HG02885 (cell line): ENCODE results near the gene SHE.

Experiments used
- ATAC-seq: cut with Tn5 transposase; IDR thresholded peaks from one replicate; pipeline ENCODE4 v1.9.1; 2021; ENCODE audit warnings: mild to moderate bottlenecking; ENCODE audit not compliant: unreplicated experiment, poor library complexity

The SHE gene

GRCh38 chr1:154481053-154481452 is 21.2 kb downstream of the SHE start:
- no peak for ATAC-seq

GRCh38 chr1:154479764-154480421 is 22.3 kb downstream of the SHE start:
- no peak for ATAC-seq

DNA sequence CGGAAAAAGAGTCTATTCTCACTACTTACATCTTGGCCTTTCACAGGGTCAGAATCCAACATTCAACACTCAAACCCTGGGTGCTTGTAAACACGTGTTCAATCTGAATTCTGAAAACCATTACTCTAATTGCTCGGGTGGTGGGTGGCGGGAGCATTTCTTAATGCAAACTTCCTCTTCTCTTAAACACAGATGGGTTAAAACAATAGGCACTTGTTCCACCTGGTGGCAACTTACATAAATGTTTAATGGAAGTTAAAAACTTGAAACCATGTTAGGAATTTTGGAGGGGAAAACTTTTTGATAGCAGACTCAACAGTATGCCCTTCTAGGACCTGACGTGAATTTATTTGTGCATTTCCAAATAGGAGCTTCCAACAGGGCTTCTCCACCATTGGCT is 23.6 kb downstream of the SHE start:
- ATAC-seq, result no peak

GRCh38 chr1:154478013-154478412 is 24.2 kb downstream of the SHE start:
- ATAC-seq, result no peak

DNA sequence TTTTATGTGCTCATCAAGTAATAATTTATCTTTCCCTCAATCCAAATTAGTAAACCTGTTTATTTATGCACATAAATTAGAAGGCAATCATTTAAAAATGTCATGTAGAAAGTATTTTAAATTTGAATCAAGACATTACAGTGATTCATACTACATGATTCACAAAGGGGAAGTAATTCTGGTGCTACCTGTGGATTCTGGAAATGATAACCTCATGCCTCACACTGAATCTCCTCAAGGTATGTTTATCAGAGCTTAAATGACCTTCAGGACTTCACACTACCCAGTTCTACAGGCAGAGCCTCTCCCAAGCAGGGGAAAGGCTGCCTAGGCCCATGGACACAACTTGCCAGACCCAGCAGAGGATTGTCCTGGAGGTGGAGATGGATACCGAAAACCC is 25.4 kb downstream of the SHE start:
- no peak for ATAC-seq

DNA sequence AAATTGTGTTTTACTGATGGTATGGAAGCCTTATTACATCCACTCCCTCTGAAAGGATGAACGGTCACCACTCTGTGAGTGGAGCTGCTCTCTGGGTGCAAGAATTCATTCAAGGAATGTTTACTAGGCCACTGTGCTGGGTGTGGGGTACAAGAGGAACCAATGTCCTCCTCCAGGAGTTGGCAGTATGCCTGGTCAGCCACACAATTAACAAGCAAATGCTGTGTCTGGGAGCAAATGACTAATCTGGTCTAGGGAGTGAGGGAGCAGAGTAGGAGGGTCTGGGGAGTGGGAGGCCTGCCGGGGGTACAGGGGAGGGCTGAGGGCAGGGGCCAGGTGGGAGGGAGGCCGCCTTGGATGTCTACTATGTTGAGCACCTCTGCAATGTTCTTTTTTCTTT is 27.4 kb downstream of the SHE start:
- no peak for ATAC-seq

- no peak for ATAC-seq
Measured at GRCh38 chr1:154471304-154471703, 30.9 kb downstream of the SHE start.

GRCh38 chr1:154469844-154470560 is 32.2 kb downstream of the SHE start:
- ATAC-seq, result no peak

GRCh38 chr1:154468535-154469250 is 33.5 kb downstream of the SHE start:
- ATAC-seq, result no peak

DNA sequence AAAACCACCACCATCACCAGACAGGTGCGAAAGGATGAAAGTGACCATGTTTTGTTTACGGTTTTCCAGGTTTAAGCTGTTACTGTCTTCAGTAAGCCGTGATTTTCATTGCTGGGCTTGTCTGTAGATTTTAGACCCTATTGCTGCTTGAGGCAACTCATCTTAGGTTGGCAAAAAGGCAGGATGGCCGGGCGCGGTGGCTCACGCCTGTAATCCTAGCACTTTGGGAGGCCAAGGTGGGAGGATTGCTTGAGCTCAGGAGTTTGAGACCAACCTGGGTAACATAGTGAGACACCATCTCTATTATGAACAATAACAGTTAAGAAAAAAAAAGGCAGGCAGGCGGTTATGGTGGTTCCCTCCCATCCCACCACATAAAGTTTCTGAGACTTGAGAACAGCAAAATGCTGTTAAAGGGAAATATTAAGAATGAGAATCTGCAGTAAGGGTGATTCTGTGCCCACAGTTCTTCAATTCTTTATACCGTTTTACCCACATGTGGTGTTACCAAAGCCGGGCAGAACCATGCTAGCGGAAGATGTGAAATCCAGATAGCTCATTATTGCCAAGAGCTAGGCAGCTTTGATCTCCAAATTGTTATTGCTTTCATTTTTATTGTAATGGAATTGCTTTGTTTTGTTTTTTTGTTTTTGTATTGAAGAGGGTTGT is 34.6 kb downstream of the SHE start:
- no peak for ATAC-seq

DNA sequence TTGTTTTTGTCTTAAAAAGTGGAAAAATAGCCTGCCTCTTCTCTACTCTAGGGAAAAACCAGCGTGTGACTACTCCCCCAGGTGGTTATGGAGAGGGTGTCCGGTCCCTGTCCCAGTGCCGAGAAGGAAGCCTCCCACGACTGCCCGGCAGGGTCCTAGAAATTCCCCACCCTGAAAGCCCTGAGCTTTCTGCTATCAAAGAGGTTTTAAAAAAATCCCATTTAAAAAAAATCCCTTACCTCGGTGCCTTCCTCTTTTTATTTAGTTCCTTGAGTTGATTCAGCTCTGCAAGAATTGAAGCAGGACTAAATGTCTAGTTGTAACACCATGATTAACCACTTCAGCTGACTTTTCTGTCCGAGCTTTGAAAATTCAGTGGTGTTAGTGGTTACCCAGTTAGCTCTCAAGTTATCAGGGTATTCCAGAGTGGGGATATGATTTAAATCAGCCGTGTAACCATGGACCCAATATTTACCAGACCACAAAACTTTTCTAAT is 35.2 kb downstream of the SHE start:
- ATAC-seq, result no peak

GRCh38 chr1:154466206-154466605 is 36.0 kb downstream of the SHE start:
- ATAC-seq, result no peak

- ATAC-seq, result no peak
Measured at GRCh38 chr1:154465621-154466195, 36.5 kb downstream of the SHE start.

- ATAC-seq, result no peak
Measured at GRCh38 chr1:154463512-154463990, 38.7 kb downstream of the SHE start.

GRCh38 chr1:154460695-154461260 is 41.4 kb downstream of the SHE start:
- no peak for ATAC-seq

DNA sequence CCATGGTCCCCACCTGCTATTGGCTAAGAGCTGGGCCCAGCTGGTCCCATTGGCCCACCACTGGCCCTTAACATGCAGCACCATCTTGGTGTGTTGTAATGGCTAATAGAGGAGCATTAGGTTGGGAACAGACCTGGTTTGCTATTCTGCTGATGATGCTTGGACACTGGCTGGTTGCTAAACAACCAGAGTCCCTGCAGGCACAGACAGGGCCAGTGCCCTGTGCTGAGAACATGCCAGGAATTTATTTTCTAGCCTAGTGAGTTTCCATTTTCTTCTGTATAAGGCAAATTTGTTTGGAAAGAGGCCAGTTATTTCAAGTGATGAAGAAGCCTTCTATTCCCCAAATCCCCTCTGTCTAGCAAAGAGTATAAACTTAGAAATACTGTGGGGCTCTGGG is 43.1 kb downstream of the SHE start:
- no peak for ATAC-seq

DNA sequence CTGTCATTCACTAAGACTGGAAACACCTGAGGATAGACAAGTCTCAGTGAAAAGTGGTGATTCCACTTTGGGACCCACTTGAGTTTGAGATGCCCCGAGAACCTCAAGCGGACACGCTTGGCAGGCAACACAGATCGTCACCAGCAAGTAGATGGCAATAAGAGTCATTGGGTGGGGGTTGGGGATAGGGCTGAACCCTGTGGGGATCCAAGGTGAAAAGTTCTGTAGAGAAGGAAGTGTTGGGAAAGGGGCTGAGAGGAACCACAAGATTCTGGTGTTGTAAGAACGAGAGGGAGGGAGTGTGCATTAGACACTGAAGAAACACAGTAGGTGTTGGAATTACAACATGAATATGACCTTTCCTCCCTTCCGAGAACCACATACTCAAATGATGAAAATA is 45.6 kb downstream of the SHE start:
- ATAC-seq, result no peak

DNA sequence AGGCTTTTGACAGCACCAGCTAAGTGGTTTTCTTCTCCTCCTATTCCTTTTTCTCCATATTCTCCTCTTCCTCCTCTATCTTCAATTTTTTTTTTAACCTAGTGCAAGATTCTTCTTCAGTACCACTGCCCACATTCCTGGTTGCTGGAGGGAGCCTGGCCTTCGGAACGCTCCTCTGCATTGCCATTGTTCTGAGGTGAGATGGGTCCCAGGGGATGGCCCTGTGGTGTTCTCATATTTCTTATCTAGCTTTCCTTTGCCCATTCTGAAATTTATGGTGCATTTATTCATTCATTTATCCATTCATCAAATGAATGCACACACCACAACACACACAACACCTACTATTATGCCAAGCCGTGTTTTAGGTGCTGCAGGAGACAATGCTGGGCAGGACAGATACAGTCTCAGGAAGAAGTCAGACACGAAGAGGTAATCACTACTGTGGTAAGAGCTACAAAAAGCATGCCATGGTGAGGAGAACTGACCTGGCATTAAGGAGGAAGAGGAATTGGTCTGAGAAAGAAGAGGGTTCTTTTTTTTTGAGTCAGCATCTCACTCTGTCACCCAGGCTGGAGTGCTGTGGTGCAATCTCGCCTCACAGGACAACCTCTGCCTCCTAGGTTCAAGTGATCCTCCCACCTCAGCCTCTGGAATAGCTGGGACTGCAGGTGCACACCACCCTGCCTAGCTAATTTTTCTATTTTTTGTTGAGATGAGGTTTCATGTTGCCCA is 47.7 kb downstream of the SHE start:
- ATAC-seq, result no peak

GRCh38 chr1:154453574-154454352 is 48.4 kb downstream of the SHE start:
- ATAC-seq, result no peak
